Measurements from ENCODE around the gene RMC1. TPM values are rescaled to one million over a fixed set of nuclear protein-coding genes. Genes with fewer than 3 reads are reported as not detected.
"Not testable (repeated sequence)": the region's sequence is repeated elsewhere in the genome, so short reads cannot be mapped to it uniquely, and the experiment has no call there.

The RMC1 gene
- total and polyA plus RNA-seq, 9 donors = 9.7 to 14.5 (median 13.1) TPM

- H3K4me1 ChIP-seq (ENCODE audit: control insufficient read depth, insufficient read depth, low read length); H3K27ac ChIP-seq (ENCODE audit: low read length); H3K4me3 ChIP-seq (ENCODE audit: low read length); DNase-seq; H3K9me3 ChIP-seq (replicated peaks; ENCODE audit: control insufficient read depth, low read depth, low read length); H3K27me3 ChIP-seq (ENCODE audit: control insufficient read depth, insufficient read depth, low read length): not testable (repeated sequence)
- WGBS (ENCODE audit: insufficient coverage) = no CpG with 5 or more reads among the region's 7 CpGs
- H3K36me3 ChIP-seq (ENCODE audit: control insufficient read depth, insufficient read depth, low read length) = peaks cover 36% of the 10 kb centered on the region
These were observed 8.9 kb downstream of the RMC1 start for GRCh38 chr18:23512216-23512615.

- peaks cover 2% of the 10 kb centered on the region for H3K4me1 ChIP-seq (ENCODE audit: control insufficient read depth, insufficient read depth, low read length)
- no peak for DNase-seq
- no peaks in the 10 kb centered on the region for H3K27me3 ChIP-seq (ENCODE audit: control insufficient read depth, insufficient read depth, low read length)
- H3K36me3 ChIP-seq (ENCODE audit: control insufficient read depth, insufficient read depth, low read length) = peaks cover 35% of the 10 kb centered on the region
- no peaks in the 10 kb centered on the region for H3K9me3 ChIP-seq (replicated peaks; ENCODE audit: control insufficient read depth, low read depth, low read length)
- WGBS (ENCODE audit: insufficient coverage) = no CpG with 5 or more reads among the region's 1 CpG
- no peak overlapping the region for H3K27ac ChIP-seq (ENCODE audit: low read length)
- H3K4me3 ChIP-seq (ENCODE audit: low read length) = no peak overlapping the region
These were observed 9.3 kb downstream of the RMC1 start for GRCh38 chr18:23512641-23513040.

DNA sequence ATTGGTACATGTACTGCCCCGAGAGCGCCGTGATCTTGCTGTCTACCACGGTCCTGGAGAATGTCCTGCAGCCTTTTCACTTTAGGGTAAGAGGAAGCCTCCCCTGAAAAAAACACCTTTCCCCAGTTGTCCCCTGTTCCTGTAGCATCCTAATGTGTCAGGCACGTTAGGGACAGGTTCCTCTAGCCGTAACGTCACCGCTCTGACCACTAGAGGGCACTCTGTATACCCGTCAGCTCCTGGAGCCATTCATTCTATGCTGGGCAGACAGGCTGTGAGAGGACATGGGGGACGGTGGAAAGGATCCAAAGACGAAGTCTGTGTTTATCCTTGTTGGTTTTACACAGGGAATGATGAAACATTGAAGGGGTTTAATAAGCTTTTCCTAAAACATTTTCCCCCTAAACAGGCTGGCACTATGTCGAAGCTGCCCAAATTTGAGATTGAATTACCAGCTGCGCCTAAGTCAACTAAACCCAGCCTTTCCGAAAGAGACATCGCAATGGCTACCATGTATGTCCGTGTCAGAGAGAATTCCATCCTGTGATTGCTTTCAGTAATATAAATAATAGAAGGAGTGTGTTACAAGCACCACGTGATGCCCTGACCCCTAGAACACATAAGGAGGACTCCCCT lies 12.7 kb downstream of the RMC1 start:
- H3K27ac ChIP-seq (ENCODE audit: low read length) = no peak overlapping the region
- DNase-seq = peak; percentile 85
- no peaks in the 10 kb centered on the region for H3K27me3 ChIP-seq (ENCODE audit: control insufficient read depth, insufficient read depth, low read length)
- H3K36me3 ChIP-seq (ENCODE audit: control insufficient read depth, insufficient read depth, low read length) = peaks cover 38% of the 10 kb centered on the region
- WGBS (ENCODE audit: insufficient coverage) = 69% methylated on average over 3 of the region's 17 CpGs
- no peaks in the 10 kb centered on the region for H3K9me3 ChIP-seq (replicated peaks; ENCODE audit: control insufficient read depth, low read depth, low read length)
- no peak overlapping the region for H3K4me3 ChIP-seq (ENCODE audit: low read length)
- peaks cover 2% of the 10 kb centered on the region for H3K4me1 ChIP-seq (ENCODE audit: control insufficient read depth, insufficient read depth, low read length)

DNA sequence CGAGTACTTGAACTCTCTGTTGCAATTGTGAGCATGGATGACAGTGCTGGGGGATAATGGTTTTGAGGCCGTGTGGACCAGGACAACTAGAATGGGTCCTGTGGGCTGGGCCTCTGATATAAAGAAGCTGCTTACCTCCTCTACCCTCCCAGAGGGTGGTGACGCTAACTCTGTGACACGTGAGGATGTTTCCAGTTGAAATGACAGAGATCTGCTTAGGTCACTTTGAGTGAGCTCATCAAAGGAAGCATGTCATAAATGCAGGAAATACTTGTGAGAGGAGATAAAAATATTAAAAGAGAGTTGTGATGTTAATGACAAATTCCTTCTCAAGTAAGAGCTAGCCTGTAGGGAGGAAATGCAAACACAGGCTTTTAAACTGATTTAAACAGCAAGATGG lies 16.4 kb downstream of the RMC1 start:
- Histone ChIP-seq H3K9me3 (replicated peaks; ENCODE audit: control insufficient read depth, low read depth, low read length) (no peaks in the 10 kb centered on the region), H3K4me3 (ENCODE audit: low read length) (no peak overlapping the region), H3K27ac (ENCODE audit: low read length) (no peak overlapping the region), H3K4me1 (ENCODE audit: control insufficient read depth, insufficient read depth, low read length) (peaks cover 2% of the 10 kb centered on the region), H3K27me3 (ENCODE audit: control insufficient read depth, insufficient read depth, low read length) (no peaks in the 10 kb centered on the region), H3K36me3 (ENCODE audit: control insufficient read depth, insufficient read depth, low read length) (peaks cover 64% of the 10 kb centered on the region)
- no peak for DNase-seq
- WGBS (ENCODE audit: insufficient coverage) = 83% methylated on average over 1 of the region's 4 CpGs

GRCh38 chr18:23521271-23521670 lies 18.0 kb downstream of the RMC1 start:
- H3K36me3 ChIP-seq (ENCODE audit: control insufficient read depth, insufficient read depth, low read length) = peaks cover 62% of the 10 kb centered on the region
- H3K27me3 ChIP-seq (ENCODE audit: control insufficient read depth, insufficient read depth, low read length) = no peaks in the 10 kb centered on the region
- no peaks in the 10 kb centered on the region for H3K9me3 ChIP-seq (replicated peaks; ENCODE audit: control insufficient read depth, low read depth, low read length)
- WGBS (ENCODE audit: insufficient coverage) = no CpG with 5 or more reads among the region's 7 CpGs
- H3K4me3 ChIP-seq (ENCODE audit: low read length) = no peak overlapping the region
- H3K27ac ChIP-seq (ENCODE audit: low read length) = no peak overlapping the region
- no peaks in the 10 kb centered on the region for H3K4me1 ChIP-seq (ENCODE audit: control insufficient read depth, insufficient read depth, low read length)
- DNase-seq = no peak

GRCh38 chr18:23521907-23522306 lies 18.6 kb downstream of the RMC1 start:
- DNase-seq = no peak
- H3K27ac ChIP-seq (ENCODE audit: low read length) = no peak overlapping the region
- H3K27me3 ChIP-seq (ENCODE audit: control insufficient read depth, insufficient read depth, low read length) = no peaks in the 10 kb centered on the region
- no peaks in the 10 kb centered on the region for H3K9me3 ChIP-seq (replicated peaks; ENCODE audit: control insufficient read depth, low read depth, low read length)
- H3K36me3 ChIP-seq (ENCODE audit: control insufficient read depth, insufficient read depth, low read length) = peaks cover 63% of the 10 kb centered on the region
- WGBS (ENCODE audit: insufficient coverage) = 92% methylated on average over 6 of the region's 7 CpGs
- no peaks in the 10 kb centered on the region for H3K4me1 ChIP-seq (ENCODE audit: control insufficient read depth, insufficient read depth, low read length)
- no peak overlapping the region for H3K4me3 ChIP-seq (ENCODE audit: low read length)

DNA sequence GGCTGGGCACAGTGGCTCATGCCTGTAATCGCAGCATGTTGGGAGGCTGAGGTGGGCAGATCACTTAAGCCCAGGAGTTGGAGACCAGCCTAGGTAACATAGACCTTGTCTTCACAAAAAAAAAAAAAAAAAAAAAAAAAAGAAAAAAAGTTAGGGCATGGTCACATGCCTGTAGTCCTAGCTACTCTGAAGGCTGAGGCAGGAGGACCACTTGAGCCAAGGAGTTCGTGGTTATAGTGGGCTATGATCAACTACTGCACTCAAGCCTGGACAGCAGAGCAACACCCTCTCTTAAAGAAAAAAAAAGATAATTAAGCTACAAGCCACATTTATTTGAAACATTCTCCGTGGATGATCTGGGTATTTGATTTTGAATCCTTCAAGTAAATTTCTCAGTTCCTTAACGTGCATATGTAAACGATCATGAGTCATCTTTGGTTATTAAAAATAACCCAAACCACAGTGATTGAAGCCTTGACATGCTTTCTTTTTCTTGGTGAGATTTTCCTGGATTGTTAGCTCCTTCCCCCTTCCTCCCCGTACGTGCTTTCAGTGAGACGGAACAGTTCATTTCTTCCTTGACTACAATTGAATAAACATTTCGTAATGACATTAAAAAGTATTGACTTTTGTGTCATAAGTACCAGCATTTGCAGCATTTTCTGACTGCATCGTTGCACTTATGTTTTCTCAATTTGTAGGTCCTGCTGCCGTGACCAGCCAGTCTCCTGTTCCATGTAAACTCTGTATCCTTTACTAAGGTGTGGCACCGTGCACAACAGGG lies 20.3 kb downstream of the RMC1 start:
- H3K36me3 ChIP-seq (ENCODE audit: control insufficient read depth, insufficient read depth, low read length) = peaks cover 67% of the 10 kb centered on the region
- DNase-seq = no peak
- H3K27me3 ChIP-seq (ENCODE audit: control insufficient read depth, insufficient read depth, low read length) = no peaks in the 10 kb centered on the region
- no peak overlapping the region for H3K4me3 ChIP-seq (ENCODE audit: low read length)
- no peak overlapping the region for H3K27ac ChIP-seq (ENCODE audit: low read length)
- WGBS (ENCODE audit: insufficient coverage) = 89% methylated on average over 6 of the region's 12 CpGs
- no peaks in the 10 kb centered on the region for H3K4me1 ChIP-seq (ENCODE audit: control insufficient read depth, insufficient read depth, low read length)
- H3K9me3 ChIP-seq (replicated peaks; ENCODE audit: control insufficient read depth, low read depth, low read length) = no peaks in the 10 kb centered on the region

DNA sequence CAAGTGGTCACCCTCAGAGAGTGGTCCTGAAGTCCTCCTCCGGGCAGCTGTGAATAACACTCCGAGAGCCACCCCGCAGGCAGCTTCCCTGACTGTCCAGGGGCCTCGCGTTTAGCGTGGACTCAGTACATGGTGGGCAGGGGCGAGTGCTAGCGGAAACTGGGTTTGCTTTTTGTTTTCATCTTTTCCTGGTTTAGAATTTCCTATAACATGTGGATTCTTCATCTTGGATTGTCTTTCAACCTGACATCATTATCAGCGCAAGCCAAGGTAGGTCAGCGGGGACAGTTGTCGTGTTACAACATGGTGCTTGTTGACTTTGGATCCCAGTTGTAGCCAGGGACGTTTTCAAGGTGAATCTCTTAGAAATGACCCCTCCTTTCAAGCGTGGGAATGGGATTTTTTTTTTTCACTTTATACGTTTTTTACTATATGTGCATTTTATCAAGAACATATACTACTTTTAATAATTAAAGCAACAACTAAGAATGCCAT lies 20.9 kb downstream of the RMC1 start:
- no peaks in the 10 kb centered on the region for H3K27me3 ChIP-seq (ENCODE audit: control insufficient read depth, insufficient read depth, low read length)
- no peak for DNase-seq
- H3K9me3 ChIP-seq (replicated peaks; ENCODE audit: control insufficient read depth, low read depth, low read length) = no peaks in the 10 kb centered on the region
- WGBS (ENCODE audit: insufficient coverage) = 100% methylated on average over 4 of the region's 14 CpGs
- no peak overlapping the region for H3K4me3 ChIP-seq (ENCODE audit: low read length)
- no peak overlapping the region for H3K27ac ChIP-seq (ENCODE audit: low read length)
- no peaks in the 10 kb centered on the region for H3K4me1 ChIP-seq (ENCODE audit: control insufficient read depth, insufficient read depth, low read length)
- H3K36me3 ChIP-seq (ENCODE audit: control insufficient read depth, insufficient read depth, low read length) = peaks cover 70% of the 10 kb centered on the region

GRCh38 chr18:23526501-23527063 lies 23.3 kb downstream of the RMC1 start:
- no peak for DNase-seq
- H3K27me3 ChIP-seq (ENCODE audit: control insufficient read depth, insufficient read depth, low read length) = no peaks in the 10 kb centered on the region
- peaks cover 67% of the 10 kb centered on the region for H3K36me3 ChIP-seq (ENCODE audit: control insufficient read depth, insufficient read depth, low read length)
- H3K4me3 ChIP-seq (ENCODE audit: low read length) = no peak overlapping the region
- no peaks in the 10 kb centered on the region for H3K4me1 ChIP-seq (ENCODE audit: control insufficient read depth, insufficient read depth, low read length)
- H3K9me3 ChIP-seq (replicated peaks; ENCODE audit: control insufficient read depth, low read depth, low read length) = no peaks in the 10 kb centered on the region
- H3K27ac ChIP-seq (ENCODE audit: low read length) = no peak overlapping the region
- 68% methylated on average over 3 of the region's 5 CpGs for WGBS (ENCODE audit: insufficient coverage)
